ENCODE results near the gene GCC2.

- TF ChIP-seq CTCF (IDR thresholded peaks at IDR 0.05; ENCODE audit: low read depth, low read length) (no peak), EZH2phosphoT487 (IDR thresholded peaks at IDR 0.05; ENCODE audit: low read depth) (no peak)
Measured at GRCh38 chr2:108485253-108485652, 36.2 kb downstream of the GCC2 start.

Measured in OCI-LY3 (cell line).